Liver (tissue), 6 donors: ENCODE measurements around the gene CDH13. TPM values are rescaled to one million over a fixed set of nuclear protein-coding genes. Genes with fewer than 3 reads are reported as not detected.

Source experiments
- FOXA2 ChIP-seq: IDR thresholded peaks from 2 replicates; pipeline ENCODE4 v1.6.1; 2016; ENCODE audit warnings: antibody characterized with exemption
- NR2F2 ChIP-seq: IDR thresholded peaks from 2 replicates; pipeline ENCODE4 v1.6.1; 2016; ENCODE audit warnings: antibody characterized with exemption
- RXRA ChIP-seq, 2 donors: IDR thresholded peaks; 2 replicates each; pipeline ENCODE4 v1.6.1; 2017 to 2018; ENCODE audit warnings: antibody characterized with exemption in 2 of 2, mild to moderate bottlenecking in 1 of 2
- polyA plus RNA-seq, 2 donors: library from polyadenylated mRNA; stranded (reverse) in 1 of 2; unstranded in 1 of 2; fragments of 200-250 nt in 1 of 2; fragments of >200 nt in 1 of 2; fragmentation: Nextera tagmentation in 1 of 2; extraction: Ambion mirVana in 1 of 2; gene quantifications; one replicate each; pipeline versions ENCODE4 v1.2.1 to v1.2.3, GENCODE V29; 2013 to 2015
- small RNA-seq: library from RNA; depleted of rRNA; stranded (forward); fragments of <200 nt; gene quantifications from one replicate; pipeline ENCODE3, GENCODE V24; 2014
- total RNA-seq, 2 donors: library from RNA; depleted of rRNA; stranded (reverse); fragments of >200 nt; gene quantifications; one replicate each; pipeline ENCODE4 v1.2.3, GENCODE V29; 2014
- TF ChIP-seq, protein P1 (sequence below): IDR thresholded peaks from 2 replicates; pipeline ENCODE4 v1.6.1; 2016; ENCODE audit warnings: antibody characterized with exemption, mild to moderate bottlenecking
- TF ChIP-seq, protein P2 (sequence below): IDR thresholded peaks from 2 replicates; pipeline ENCODE4 v1.6.1; 2016; ENCODE audit warnings: antibody characterized with exemption
- donor health status: healthy.
- donor health status: healthy.
- donor health status: healthy.

CDH13 gene
- total and polyA plus RNA-seq, 4 donors: 0.21 to 1.5 (median 0.58) TPM

DNA sequence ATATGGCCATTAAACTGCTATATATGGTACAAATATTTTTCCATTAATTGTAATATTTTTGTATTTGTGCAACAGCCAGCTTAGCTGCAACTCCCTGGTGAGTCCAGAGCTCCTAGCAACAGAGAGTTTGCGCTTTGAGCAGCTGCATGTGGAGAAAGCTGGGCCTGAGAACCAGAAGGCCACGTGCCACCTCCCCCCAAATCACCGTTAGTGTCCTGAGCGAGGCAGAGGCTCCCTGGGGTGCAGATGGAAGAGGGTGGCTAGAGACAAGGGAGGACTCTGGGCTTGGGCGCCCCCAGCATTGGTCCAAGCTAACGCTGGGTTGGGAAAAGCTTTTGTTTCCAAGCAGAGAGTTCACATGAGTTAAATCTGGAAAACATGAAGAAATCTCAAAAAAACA is 1222.7 kb downstream of the CDH13 start (continued):
- TF ChIP-seq, protein P1, sequence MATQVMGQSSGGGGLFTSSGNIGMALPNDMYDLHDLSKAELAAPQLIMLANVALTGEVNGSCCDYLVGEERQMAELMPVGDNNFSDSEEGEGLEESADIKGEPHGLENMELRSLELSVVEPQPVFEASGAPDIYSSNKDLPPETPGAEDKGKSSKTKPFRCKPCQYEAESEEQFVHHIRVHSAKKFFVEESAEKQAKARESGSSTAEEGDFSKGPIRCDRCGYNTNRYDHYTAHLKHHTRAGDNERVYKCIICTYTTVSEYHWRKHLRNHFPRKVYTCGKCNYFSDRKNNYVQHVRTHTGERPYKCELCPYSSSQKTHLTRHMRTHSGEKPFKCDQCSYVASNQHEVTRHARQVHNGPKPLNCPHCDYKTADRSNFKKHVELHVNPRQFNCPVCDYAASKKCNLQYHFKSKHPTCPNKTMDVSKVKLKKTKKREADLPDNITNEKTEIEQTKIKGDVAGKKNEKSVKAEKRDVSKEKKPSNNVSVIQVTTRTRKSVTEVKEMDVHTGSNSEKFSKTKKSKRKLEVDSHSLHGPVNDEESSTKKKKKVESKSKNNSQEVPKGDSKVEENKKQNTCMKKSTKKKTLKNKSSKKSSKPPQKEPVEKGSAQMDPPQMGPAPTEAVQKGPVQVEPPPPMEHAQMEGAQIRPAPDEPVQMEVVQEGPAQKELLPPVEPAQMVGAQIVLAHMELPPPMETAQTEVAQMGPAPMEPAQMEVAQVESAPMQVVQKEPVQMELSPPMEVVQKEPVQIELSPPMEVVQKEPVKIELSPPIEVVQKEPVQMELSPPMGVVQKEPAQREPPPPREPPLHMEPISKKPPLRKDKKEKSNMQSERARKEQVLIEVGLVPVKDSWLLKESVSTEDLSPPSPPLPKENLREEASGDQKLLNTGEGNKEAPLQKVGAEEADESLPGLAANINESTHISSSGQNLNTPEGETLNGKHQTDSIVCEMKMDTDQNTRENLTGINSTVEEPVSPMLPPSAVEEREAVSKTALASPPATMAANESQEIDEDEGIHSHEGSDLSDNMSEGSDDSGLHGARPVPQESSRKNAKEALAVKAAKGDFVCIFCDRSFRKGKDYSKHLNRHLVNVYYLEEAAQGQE: no peak
- TF ChIP-seq RXRA (IDR thresholded peaks at IDR 0.05) (no peak), FOXA2 (no peak), NR2F2 (no peak)
- TF ChIP-seq, protein P2, sequence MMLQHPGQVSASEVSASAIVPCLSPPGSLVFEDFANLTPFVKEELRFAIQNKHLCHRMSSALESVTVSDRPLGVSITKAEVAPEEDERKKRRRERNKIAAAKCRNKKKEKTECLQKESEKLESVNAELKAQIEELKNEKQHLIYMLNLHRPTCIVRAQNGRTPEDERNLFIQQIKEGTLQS: no peak

Small RNA genes within 50 kb of the gene (small RNA-seq; reads per million reads assigned to genes)
- not detected for gene AC099506.2
- not detected for gene MIR3182
- gene MIR8058: not detected
